Stimulated activated CD8-positive, alpha-beta memory T cell treated with anti-CD3 and anti-CD28 coated beads, Interleukin-7, amount 100 ng/mL, for 48 hours (primary cell): ENCODE results near the gene ARMC6.
"Not testable (repeated sequence)": the region's sequence is repeated elsewhere in the genome, so short reads cannot be mapped to it uniquely, and the experiment has no call there.

Source experiments
- DNase-seq, 2 donors: peaks; one replicate each; pipeline ENCODE4 v3.0.0-alpha.2; 2020; ENCODE audit warnings: low read depth in 1 of 2; ENCODE audit errors: extremely low read depth in 1 of 2

The ARMC6 gene

GRCh38 chr19:19022380-19022961, 10.9 kb upstream of the ARMC6 start:
- DNase-seq: no peak

- not testable (repeated sequence) for DNase-seq
Measured at GRCh38 chr19:19023376-19023775, 10.0 kb upstream of the ARMC6 start.

DNA sequence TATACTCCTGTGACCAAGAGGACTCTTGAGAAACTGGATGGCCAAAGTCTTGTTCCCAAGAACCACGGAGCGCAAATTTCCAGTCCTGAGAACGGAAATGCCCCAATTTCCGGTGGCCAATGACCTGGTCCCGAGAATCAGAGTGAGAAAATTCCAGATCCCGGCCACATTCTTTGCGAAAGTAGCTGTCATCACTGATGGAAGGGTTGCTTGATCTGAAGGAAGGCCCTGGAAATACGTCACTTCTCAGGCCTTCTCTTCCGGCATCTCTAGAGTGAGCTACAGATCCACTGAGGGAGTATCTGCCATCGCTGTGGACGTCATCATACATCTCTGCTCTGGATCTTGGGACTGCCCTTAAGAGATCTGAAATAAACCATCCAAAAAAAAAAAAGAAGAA, 7.5 kb upstream of the ARMC6 start:
- DNase-seq: no peak

DNA sequence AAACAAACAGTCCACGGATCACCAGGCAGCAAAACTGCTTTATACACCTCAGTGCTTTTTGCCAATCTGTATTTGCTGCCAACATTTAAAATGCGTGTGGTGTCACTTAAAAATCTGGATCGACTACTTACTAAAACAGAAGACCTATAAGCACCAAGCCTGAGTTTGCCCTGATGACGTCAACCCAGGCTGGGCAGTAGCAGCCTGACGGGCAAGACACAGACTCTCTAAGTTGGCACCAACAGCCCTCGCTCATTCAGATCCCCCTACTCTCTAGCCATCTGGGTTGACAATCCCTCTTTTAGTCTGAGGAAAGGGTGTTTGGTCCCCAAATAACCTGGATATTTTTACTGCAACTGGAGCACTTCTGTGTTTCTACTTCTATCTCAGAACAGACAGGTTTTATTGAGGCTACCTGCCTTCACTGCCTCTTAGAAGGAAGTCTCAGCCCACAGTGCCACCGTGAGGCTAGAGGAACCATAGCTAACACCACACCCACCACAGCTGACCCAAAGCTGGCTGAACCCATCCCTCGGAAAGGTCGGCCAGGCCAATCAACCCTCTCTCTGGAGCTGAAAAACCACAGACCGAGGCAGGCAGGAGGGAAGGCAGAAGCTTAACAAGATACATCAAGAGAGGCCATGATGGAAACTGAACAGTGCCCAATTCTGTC, 7.0 kb upstream of the ARMC6 start:
- no peak for DNase-seq

- DNase-seq: no peak
Measured at GRCh38 chr19:19027228-19027627, 6.2 kb upstream of the ARMC6 start.

DNA sequence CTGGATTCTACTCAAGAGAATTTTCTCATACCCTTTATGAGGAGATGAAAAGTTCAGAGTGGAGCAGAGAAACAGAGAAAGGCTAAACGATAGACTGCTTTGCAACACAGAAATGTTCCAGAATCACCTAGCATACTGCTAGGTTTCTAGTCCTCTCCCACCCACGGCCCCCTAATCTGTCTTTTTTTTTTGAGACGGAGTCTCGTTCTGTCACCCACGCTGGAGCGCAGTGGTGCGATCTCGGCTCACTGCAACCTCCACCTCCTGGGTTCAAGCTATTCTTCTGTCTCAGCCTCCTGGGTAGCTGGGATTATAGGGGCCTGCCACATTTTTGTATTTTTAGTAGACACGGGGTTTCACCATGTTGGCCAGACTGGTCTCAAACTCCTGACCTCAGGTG, 4.9 kb upstream of the ARMC6 start:
- DNase-seq: no peak

DNA sequence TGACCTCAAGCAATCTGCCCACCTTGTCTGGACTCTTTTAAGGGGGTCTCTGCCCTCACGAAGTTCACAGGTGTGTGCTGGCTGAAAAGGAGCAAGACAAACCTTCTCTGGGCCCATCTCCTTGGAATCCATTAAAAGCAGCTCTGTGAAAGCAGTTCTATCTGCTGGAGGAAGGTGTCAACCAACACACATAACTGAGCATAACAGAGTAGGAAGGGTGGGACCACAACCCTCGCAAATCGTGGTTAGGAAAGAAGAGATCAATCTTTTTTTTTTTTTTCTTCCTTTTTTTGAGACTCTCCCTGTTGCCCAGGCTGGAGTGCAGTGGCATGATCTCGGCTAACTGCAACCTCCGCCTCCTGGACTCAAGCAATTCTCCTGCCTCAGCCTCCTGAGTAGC, 1.5 kb upstream of the ARMC6 start:
- no peak for DNase-seq

- peak; percentile 58 to 93 for DNase-seq
Measured at GRCh38 chr19:19032420-19033175, 805 bp upstream of the ARMC6 start.

GRCh38 chr19:19033176-19033425, 302 bp upstream of the ARMC6 start:
- DNase-seq: no peak

DNA sequence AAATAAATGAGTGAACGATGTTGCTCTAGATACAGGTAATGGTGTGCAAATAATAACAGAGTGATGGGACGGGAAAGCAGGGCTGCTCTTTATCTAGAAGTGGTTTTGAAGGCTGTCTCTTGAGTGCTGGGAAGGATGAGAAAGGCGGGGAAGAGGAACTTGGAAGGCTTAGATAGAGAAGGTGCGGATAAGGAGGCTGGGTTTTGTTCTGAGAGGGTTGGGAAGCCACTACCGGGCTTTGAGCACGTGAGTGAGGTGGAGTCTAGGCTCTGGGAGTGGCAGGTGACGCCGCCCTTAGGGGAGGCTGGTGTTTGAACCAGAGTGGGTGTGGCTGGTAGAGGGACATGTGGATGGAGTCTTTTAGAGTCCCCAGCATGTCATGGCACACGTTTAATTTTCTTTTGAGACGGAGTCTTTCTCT, 811 bp downstream of the ARMC6 start:
- peak; percentile 37 to 79 for DNase-seq

DNA sequence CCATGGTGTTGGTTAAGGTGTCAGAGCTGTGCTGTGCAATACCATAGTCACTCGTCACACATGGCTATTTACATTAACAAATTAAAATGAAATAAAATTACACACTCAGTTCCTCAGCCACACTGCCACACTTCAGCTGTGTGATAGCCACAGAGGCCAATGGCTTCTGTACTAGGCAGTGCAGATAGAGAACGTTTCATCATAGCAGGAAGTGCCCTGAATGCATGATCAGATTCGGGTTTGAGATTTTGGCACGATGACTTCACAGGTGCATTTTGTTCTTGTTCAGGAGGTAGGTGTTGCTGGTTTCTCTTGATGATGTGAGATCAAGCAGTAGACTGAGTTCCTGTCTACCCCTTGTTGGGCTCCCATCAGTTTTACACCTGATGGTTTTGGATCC, 6.5 kb downstream of the ARMC6 start:
- no peak for DNase-seq

DNA sequence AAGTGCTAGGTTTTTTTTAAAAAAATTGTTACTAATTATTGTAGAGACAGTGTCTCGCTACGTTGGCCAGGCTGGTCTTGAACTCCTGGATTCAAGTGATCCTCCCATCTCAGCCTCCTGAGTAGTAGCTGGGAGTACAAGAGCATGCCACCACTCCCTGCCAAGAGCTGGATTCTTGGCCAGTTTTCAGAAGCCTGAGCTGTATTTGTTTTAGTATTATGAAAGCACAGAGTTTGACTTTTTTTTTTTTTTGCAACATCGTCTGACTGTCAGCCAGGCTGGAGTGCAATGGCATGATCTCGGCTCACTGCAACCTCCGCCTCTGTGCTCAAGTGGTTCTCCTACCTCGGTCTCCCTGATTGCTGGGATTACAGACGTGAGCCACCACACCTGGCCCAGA, 7.0 kb downstream of the ARMC6 start:
- DNase-seq: no peak

GRCh38 chr19:19042732-19043280, 9.4 kb downstream of the ARMC6 start:
- no peak for DNase-seq

DNA sequence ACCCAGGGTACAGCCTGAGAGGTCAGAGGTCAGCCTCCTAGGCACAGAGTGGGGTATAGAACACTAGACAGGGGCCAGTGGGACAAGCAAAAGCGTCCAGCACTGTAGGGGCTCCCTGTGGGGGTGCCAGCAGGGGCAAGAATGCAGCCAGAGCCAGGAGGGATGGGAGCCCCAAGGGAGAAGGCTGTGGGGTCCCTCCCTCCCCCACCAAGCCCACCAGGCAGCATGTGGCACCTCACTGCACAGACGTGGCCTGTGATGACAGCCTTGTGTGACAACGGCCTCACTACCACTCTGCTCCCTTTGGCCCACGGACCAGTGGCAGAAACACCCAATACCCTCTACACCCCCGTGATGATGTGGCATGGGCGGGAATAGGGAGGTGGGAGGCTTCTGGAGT, 10.1 kb downstream of the ARMC6 start:
- DNase-seq: no peak

- DNase-seq: no peak
Measured at GRCh38 chr19:19043881-19044280, 10.5 kb downstream of the ARMC6 start.

DNA sequence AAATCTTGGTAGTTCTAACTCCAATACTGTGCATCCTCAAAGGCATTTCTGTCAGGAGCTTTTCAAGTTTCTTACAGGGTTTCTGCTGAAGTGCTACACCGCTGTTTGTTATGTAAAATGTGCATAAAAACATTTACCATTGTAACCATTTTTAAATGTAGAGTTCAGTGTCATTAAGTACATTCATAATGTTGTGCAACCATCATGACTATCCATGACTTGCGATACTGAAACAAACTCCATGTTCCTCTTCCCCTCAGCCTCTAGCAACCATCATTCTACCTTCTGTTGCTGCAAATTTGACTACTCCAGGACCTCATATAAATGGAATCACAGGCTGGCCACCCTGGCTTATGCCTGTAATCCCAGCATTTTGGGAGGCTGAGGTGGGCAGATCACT, 16.0 kb downstream of the ARMC6 start:
- no peak for DNase-seq

DNA sequence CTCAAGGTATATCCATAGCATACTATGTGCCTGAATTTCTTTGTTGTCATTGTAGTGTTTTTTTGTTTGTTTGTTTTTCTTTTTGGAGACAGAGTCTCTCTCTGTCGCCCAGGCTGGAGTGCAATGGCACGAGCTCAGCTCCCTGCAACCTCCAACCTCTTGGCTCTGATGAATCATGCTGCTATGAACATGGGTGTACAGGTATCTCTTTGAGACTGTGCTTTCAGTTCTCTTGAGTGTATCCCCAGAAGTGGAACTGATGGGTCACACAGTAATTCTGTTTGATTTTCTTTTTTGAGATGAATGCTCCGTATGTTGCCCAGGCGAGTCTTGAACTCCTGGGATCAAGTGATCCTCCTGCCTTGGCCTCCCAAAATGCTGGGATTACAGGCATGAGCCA, 16.7 kb downstream of the ARMC6 start:
- no peak for DNase-seq

DNA sequence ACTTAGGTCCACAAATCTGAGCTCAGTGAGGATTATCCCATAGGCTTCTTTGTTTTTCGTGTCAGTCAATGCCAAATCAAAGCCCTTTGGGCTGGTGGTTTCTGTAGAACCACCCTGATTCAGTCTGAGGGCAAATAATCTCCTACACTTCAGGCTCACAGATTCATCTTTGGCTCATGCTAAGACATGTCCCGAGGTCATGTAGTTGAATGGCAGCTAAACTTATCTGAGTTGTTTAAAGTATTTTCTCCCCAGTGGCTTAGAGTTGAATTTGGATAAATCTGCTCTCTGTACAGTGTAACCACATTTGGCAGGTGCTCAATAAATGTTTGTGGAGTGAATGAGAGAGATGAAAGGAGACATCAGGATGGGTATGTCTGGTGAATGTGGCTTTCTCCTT, 17.3 kb downstream of the ARMC6 start:
- DNase-seq: no peak

DNA sequence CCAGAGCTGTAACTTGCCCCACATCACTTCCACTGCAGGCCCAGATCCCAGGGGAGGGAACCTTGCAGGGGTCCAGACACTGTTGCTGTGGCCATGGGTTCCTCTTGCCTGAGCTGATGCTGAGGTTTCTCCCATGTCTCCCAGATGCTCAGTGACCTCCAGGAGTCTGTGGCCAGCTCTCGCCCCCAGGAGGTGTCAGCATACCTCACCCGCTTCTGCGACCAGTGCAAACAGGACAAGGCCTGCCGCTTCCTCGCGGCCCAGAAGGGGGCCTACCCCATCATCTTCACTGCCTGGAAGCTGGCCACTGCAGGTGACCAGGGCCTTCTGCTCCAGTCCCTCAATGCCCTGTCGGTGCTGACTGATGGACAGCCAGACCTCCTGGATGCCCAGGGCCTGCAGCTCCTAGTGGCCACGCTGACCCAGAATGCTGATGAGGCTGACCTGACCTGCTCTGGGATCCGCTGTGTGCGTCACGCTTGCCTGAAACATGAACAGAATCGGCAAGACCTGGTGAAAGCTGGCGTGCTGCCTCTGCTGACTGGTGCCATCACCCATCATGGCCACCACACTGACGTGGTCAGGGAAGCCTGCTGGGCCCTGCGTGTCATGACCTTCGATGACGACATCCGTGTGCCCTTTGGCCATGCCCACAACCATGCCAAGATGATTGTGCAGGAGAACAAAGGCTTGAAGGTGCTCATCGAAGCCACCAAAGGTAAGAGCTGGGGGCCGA, 18.2 kb downstream of the ARMC6 start:
- no peak for DNase-seq

GRCh38 chr19:19052921-19053320, 19.5 kb downstream of the ARMC6 start:
- DNase-seq: no peak

- peak in 1 of 2 donors; percentile 26 for DNase-seq
Measured at GRCh38 chr19:19053508-19054314, 20.3 kb downstream of the ARMC6 start.
